K562 (cell line): ENCODE measurements around the gene VHLL. TPM values are rescaled to one million over a fixed set of nuclear protein-coding genes. Genes with fewer than 3 reads are reported as not detected.

Source experiments
- CHD2 ChIP-seq: IDR thresholded peaks from 2 replicates; pipeline ENCODE4 v1.6.1; 2011; ENCODE audit warnings: low read depth, low read length
- HCFC1 ChIP-seq: IDR thresholded peaks from 2 replicates; pipeline ENCODE4 v1.6.1; 2012; ENCODE audit warnings: low read depth, low read length, improper control_type of control experiment
- MTA1 ChIP-seq: fragments of 450-650 bp; IDR thresholded peaks from 2 replicates; pipeline ENCODE4 v1.6.1; 2017; ENCODE audit warnings: borderline replicate concordance
- NELFE ChIP-seq: IDR thresholded peaks from 2 replicates; pipeline ENCODE4 v1.6.1; 2011; ENCODE audit warnings: mild to moderate bottlenecking; ENCODE audit not compliant: insufficient read depth, insufficient read length
- NEUROD1 ChIP-seq: fragments of 150-350 bp; IDR thresholded peaks from 2 replicates; pipeline ENCODE4 v1.6.1; 2014; ENCODE audit warnings: borderline replicate concordance, low read length, low read depth; ENCODE audit not compliant: partially characterized antibody
- PHB2 ChIP-seq: fragments of 450-650 bp; IDR thresholded peaks from 2 replicates; pipeline ENCODE4 v1.6.1; 2017; ENCODE audit warnings: low read depth
- PHTF2 ChIP-seq: fragments of 250-450 bp; sonication (Bioruptor Pico); IDR thresholded peaks from 2 replicates; pipeline ENCODE4 v1.5.0; 2021; ENCODE audit warnings: mild to moderate bottlenecking
- POLR2A ChIP-seq: fragments of 450-650 bp; conservative IDR thresholded peaks from 2 replicates; pipeline ENCODE4 v1.6.1; 2016
- PTRF ChIP-seq: fragments of 450-650 bp; IDR thresholded peaks from 2 replicates; pipeline ENCODE4 v1.6.1; 2016; ENCODE audit warnings: mild to moderate bottlenecking, missing genetic modification characterization, missing compliant biosample characterization
- SP1 ChIP-seq: sonication (generic); formaldehyde crosslinking; IDR thresholded peaks from 2 replicates; pipeline ENCODE4 v1.8.1; 2022; ENCODE audit warnings: mild to moderate bottlenecking, missing genetic modification reagents
- TAL1 ChIP-seq: fragments of 450-650 bp; IDR thresholded peaks from 2 replicates; pipeline ENCODE4 v1.6.1; 2016; ENCODE audit warnings: mild to moderate bottlenecking
- TGIF2 ChIP-seq: sonication (generic); formaldehyde crosslinking; IDR thresholded peaks from 2 replicates; pipeline ENCODE4 v1.8.1; 2022; ENCODE audit warnings: mild to moderate bottlenecking, missing genetic modification reagents, moderate library complexity
- THRB ChIP-seq: fragments of 450-650 bp; formaldehyde crosslinking; conservative IDR thresholded peaks from 2 replicates; pipeline ENCODE4 v1.4.0; 2022; ENCODE audit warnings: mild to moderate bottlenecking, missing genetic modification characterization
- TRIM25 ChIP-seq: fragments of 450-650 bp; IDR thresholded peaks from 2 replicates; pipeline ENCODE4 v1.7.0; 2016; ENCODE audit warnings: borderline replicate concordance
- USF2 ChIP-seq: sonication (generic); formaldehyde crosslinking; IDR thresholded peaks from 2 replicates; pipeline ENCODE4 v1.5.0; 2020; ENCODE audit warnings: missing genetic modification reagents
- WHSC1 ChIP-seq: IDR thresholded peaks from one replicate; pipeline ENCODE4 v1.6.1; 2012; ENCODE audit warnings: low read length, control low read depth, inconsistent platforms
- ZBED1 ChIP-seq: IDR thresholded peaks from 2 replicates; pipeline ENCODE4 v1.6.1; 2014
- ZBTB43 ChIP-seq: sonication (generic); formaldehyde crosslinking; IDR thresholded peaks from 2 replicates; pipeline ENCODE4 v1.8.0; 2023; ENCODE audit warnings: mild to moderate bottlenecking, missing genetic modification reagents
- ZBTB9 ChIP-seq: fragments of 450-650 bp; formaldehyde crosslinking; IDR thresholded peaks from 2 replicates; pipeline ENCODE4 v1.4.0; 2020; ENCODE audit warnings: mild to moderate bottlenecking, moderate library complexity
- ZFPM2 ChIP-seq: fragments of 250-450 bp; sonication (Bioruptor Pico); IDR thresholded peaks from 2 replicates; pipeline ENCODE4 v1.5.1; 2022; ENCODE audit warnings: mild to moderate bottlenecking
- ZKSCAN1 ChIP-seq: fragments of 150-350 bp; IDR thresholded peaks from 2 replicates; pipeline ENCODE4 v1.6.1; 2016; ENCODE audit warnings: low read depth, low read length
- ZNF263 ChIP-seq: sonication (generic); formaldehyde crosslinking; IDR thresholded peaks from 2 replicates; pipeline ENCODE4 v1.8.0; 2022; ENCODE audit warnings: mild to moderate bottlenecking, missing genetic modification reagents, borderline replicate concordance
- ZNF408 ChIP-seq: fragments of 250-450 bp; sonication (Bioruptor Pico); IDR thresholded peaks from 2 replicates; pipeline ENCODE4 v1.4.0; 2020; ENCODE audit warnings: low read depth, mild to moderate bottlenecking, moderate library complexity
- ZNF586 ChIP-seq: fragments of 450-650 bp; formaldehyde crosslinking; conservative IDR thresholded peaks from 2 replicates; pipeline ENCODE4 v1.4.0; 2020; ENCODE audit warnings: mild to moderate bottlenecking, moderate library complexity
- polyA plus RNA-seq, 8 experiments: library from polyadenylated mRNA; depleted of rRNA in 4 of 8; stranded (reverse) in 5 of 8; unstranded in 3 of 8; fragments of >200 nt; fragmentation: Nextera tagmentation in 2 of 8; fragmentation: Illumina TruSeq in 1 of 8; extraction: Ambion mirVana in 2 of 8; extraction: Trizol in 1 of 8; gene quantifications; 2 replicates each; pipeline versions ENCODE4 v1.2.1 to v1.2.3, GENCODE V29; 2011 to 2014; ENCODE audit warnings: inconsistent platforms in 1 of 8, missing spikeins in 1 of 8
- total RNA-seq, 7 experiments: library from RNA; depleted of rRNA in 6 of 7; stranded (reverse); fragments of >200 nt in 6 of 7; fragmentation: Illumina TruSeq in 2 of 7; extraction: Trizol in 2 of 7; gene quantifications; 2 replicates each; pipeline versions ENCODE4 v1.2.1 to v1.2.3, GENCODE V29; 2011 to 2021; ENCODE audit warnings: low replicate concordance in 1 of 7

Gene VHLL
- total and polyA plus RNA-seq, 9 of the 15 experiments (the other 6 are each of a cell fraction or from before 2014, with no cell fraction given): not detected

- TF ChIP-seq HCFC1: peak; percentile 97
- TF ChIP-seq PHTF2 (CRISPR knock-in tag): no peak
- peak; percentile 98 for TF ChIP-seq ZKSCAN1
- TF ChIP-seq PHB2: no peak
- TF ChIP-seq MTA1: 0 out of 2 replicates have a peak, but pooled peaks have one; percentile 14
- TF ChIP-seq ZFPM2 (CRISPR knock-in tag): no peak
- TF ChIP-seq NEUROD1: peak; percentile 88
- no peak for TF ChIP-seq ZNF263 (CRISPR knock-in tag)
- TF ChIP-seq ZBED1: peak; percentile 37; the same call in 1 of the 2 replicates
- TF ChIP-seq TGIF2: no peak
- no peak for TF ChIP-seq ZNF586 (CRISPR knock-in tag)
- TF ChIP-seq CHD2: peak; percentile 99
- TF ChIP-seq PTRF (tag): no peak
- peak; percentile 94 for TF ChIP-seq SP1 (CRISPR knock-in tag)
- TF ChIP-seq TRIM25: no peak
- no peak for TF ChIP-seq USF2 (CRISPR knock-in tag)
- TF ChIP-seq THRB: no peak
- no peak for TF ChIP-seq ZNF408 (CRISPR knock-in tag)
- TF ChIP-seq NELFE: no peak
- no peak for TF ChIP-seq ZBTB43 (CRISPR knock-in tag)
- peak; percentile 98 for TF ChIP-seq POLR2A
- no peak for TF ChIP-seq WHSC1
- no peak for TF ChIP-seq ZBTB9 (CRISPR knock-in tag)
- no peak for TF ChIP-seq TAL1
Measured at GRCh38 chr1:156282479-156283222, 16.5 kb downstream of the VHLL start, which contains the start of gene SMG5 (continued).
